Measurements from ENCODE around the gene TMEM41A. TPM values are rescaled to one million over a fixed set of nuclear protein-coding genes. Genes with fewer than 3 reads are reported as not detected.

Gene TMEM41A
- total RNA-seq (100 to 1,000 TPM in 1 of 9 donors, 10 to 100 TPM in 8; 15.8 to 112 (median 34.2) TPM), polyA plus RNA-seq (10 to 100 TPM; 19.9 to 56.8 (median 25.0) TPM)
- long read RNA-seq, donor 1, full-length matches to known transcripts = 64 of 94 reads
- long read RNA-seq, donor 1, partial matches to known transcripts = 30 of 94 reads
- long read RNA-seq, donor 1, other reads (novel, unspliced or antisense) = 0 of 94 reads
- long read RNA-seq, donor 2, full-length matches to known transcripts = 48 of 76 reads
- long read RNA-seq, donor 2, partial matches to known transcripts = 28 of 76 reads
- long read RNA-seq, donor 2, other reads (novel, unspliced or antisense) = 0 of 76 reads
- long read RNA-seq, donor 3, full-length matches to known transcripts = 37 of 61 reads
- long read RNA-seq, donor 3, partial matches to known transcripts = 24 of 61 reads
- long read RNA-seq, donor 3, other reads (novel, unspliced or antisense) = 0 of 61 reads
- long read RNA-seq, donor 4, transcript TMEM41A-203 (5 exons, 2,827 nt) = major isoform, 34 of 50 reads
- long read RNA-seq, donor 4, partial matches to known transcripts = 4 of 50 reads
- long read RNA-seq, donor 4, other reads (novel, unspliced or antisense) = 11 of 50 reads
- long read RNA-seq, donor 5, transcript TMEM41A-203 (5 exons, 2,827 nt) = major isoform, 34 of 44 reads
- long read RNA-seq, donor 5, partial matches to known transcripts = 2 of 44 reads
- long read RNA-seq, donor 5, other reads (novel, unspliced or antisense) = 7 of 44 reads
- long read RNA-seq, donor 6, transcript TMEM41A-203 (5 exons, 2,827 nt) = major isoform, 8 of 14 reads
- long read RNA-seq, donor 6, partial matches to known transcripts = 1 of 14 reads
- long read RNA-seq, donor 6, other reads (novel, unspliced or antisense) = 4 of 14 reads
- long read RNA-seq, donor 7, full-length matches to known transcripts = 30 of 46 reads
- long read RNA-seq, donor 7, partial matches to known transcripts = 16 of 46 reads
- long read RNA-seq, donor 7, other reads (novel, unspliced or antisense) = 0 of 46 reads
- long read RNA-seq, donor 8, transcript TMEM41A-203 (5 exons, 2,827 nt) = major isoform, 86 of 124 reads
- long read RNA-seq, donor 8, partial matches to known transcripts = 37 of 124 reads
- long read RNA-seq, donor 8, other reads (novel, unspliced or antisense) = 0 of 124 reads
- long read RNA-seq, donor 9, full-length matches to known transcripts = 36 of 51 reads
- long read RNA-seq, donor 9, partial matches to known transcripts = 15 of 51 reads
- long read RNA-seq, donor 9, other reads (novel, unspliced or antisense) = 0 of 51 reads
- long read RNA-seq, donor 10, transcript TMEM41A-203 (5 exons, 2,827 nt) = major isoform, 13 of 13 reads
- long read RNA-seq, donor 10, partial matches to known transcripts = 0 of 13 reads
- long read RNA-seq, donor 10, other reads (novel, unspliced or antisense) = 0 of 13 reads

- peaks cover 26 to 35% of the 10 kb centered on the region in 2 donors for H3K4me1 ChIP-seq (replicated peaks in 1 of 2)
- DNase-seq = peak; percentile 95 to 97 (median 96)
- H3K4me3 ChIP-seq = peak within 1 kb of the TSS; percentile 26 to 100 (median 64)
- peaks cover 0 to 31% of the 10 kb centered on the region in 2 donors for H3K36me3 ChIP-seq (replicated peaks in 1 of 2)
- intact Hi-C loops (cut with DNase I) = no loop called here
- no peaks in the 10 kb centered on the region for H3K27me3 ChIP-seq
- TF ChIP-seq CTCF (IDR thresholded peaks at IDR 0.05) (peak in 1 of 6 experiments; percentile 19), POLR2A (IDR thresholded peaks at IDR 0.05) (peak; percentile 89 to 99)
- H3K27ac ChIP-seq = peak within 1 kb of the TSS; percentile 75 to 97 (median 89)
- 0 to 1% (median 0%) methylated on average over 29 to 82 of the region's 82 CpGs for WGBS, 4 donors
- H3K9me3 ChIP-seq (replicated peaks in 1 of 3) = no peaks in the 10 kb centered on the region
These were observed at the start of gene TMEM41A for GRCh38 chr3:185498503-185499396. Gene TMEM41A (minus strand): TSS chr3:185499035. CDS start chr3:185498961, 74 bp downstream.

GRCh38 chr3:185540695-185541094 is 41.9 kb upstream of the TMEM41A start:
- Histone ChIP-seq H3K27me3 (no peaks in the 10 kb centered on the region), H3K9me3 (replicated peaks in 1 of 3) (no peaks in the 10 kb centered on the region), H3K4me1 (replicated peaks in 1 of 2) (no peaks in the 10 kb centered on the region), H3K4me3 (no peak overlapping the region), H3K27ac (no peak overlapping the region), H3K36me3 (replicated peaks in 1 of 2) (no peaks in the 10 kb centered on the region)
- TF ChIP-seq POLR2A (IDR thresholded peaks at IDR 0.05) = no peak
- TF ChIP-seq CTCF (IDR thresholded peaks at IDR 0.05) = no peak
- DNase-seq = no peak
- intact Hi-C loops (cut with DNase I) = no loop called here
- 85 to 93% (median 92%) methylated on average over 7 of the region's 7 CpGs for WGBS, 4 donors

- Histone ChIP-seq H3K4me3 (no peak overlapping the region), H3K9me3 (replicated peaks in 1 of 3) (no peaks in the 10 kb centered on the region), H3K36me3 (replicated peaks in 1 of 2) (no peaks in the 10 kb centered on the region), H3K27me3 (no peaks in the 10 kb centered on the region), H3K4me1 (replicated peaks in 1 of 2) (no peaks in the 10 kb centered on the region), H3K27ac (no peak overlapping the region)
- DNase-seq = no peak
- intact Hi-C loops (cut with DNase I) = no loop called here
- TF ChIP-seq CTCF (IDR thresholded peaks at IDR 0.05) (no peak), POLR2A (IDR thresholded peaks at IDR 0.05) (no peak)
- WGBS, 4 donors = 74 to 85% (median 79%) methylated on average over 2 of the region's 2 CpGs
These were observed 41.1 kb upstream of the TMEM41A start for GRCh38 chr3:185539934-185540333.

All from adrenal gland (tissue), 19 donors.